A549 (cell line): ENCODE results near the gene SGO1.
"Not testable (repeated sequence)": the region's sequence is repeated elsewhere in the genome, so short reads cannot be mapped to it uniquely, and the experiment has no call there.

Source experiments
- CTCF ChIP-seq: fragments of >200 bp; sonication (Bioruptor Twin); formaldehyde crosslinking; IDR thresholded peaks from 3 replicates; pipeline ENCODE4 v1.5.1; 2016
- EP300 ChIP-seq, 2 experiments: fragments of >200 bp; sonication (Bioruptor Twin); formaldehyde crosslinking; IDR thresholded peaks; 2 replicates in 1 of 2; 3 replicates in 1 of 2; pipeline ENCODE4 v1.6.1; 2016 to 2017
- ESRRA ChIP-seq: fragments of 150-350 bp; IDR thresholded peaks from 2 replicates; pipeline ENCODE4 v1.6.1; 2014; ENCODE audit warnings: mild to moderate bottlenecking, low read length, borderline replicate concordance
- HOXA7 ChIP-seq: fragments of 250-450 bp; sonication (Bioruptor Pico); IDR thresholded peaks from 2 replicates; pipeline ENCODE4 v1.5.0; 2020; ENCODE audit warnings: mild to moderate bottlenecking, moderate library complexity
- RAD21 ChIP-seq, 2 experiments: fragments of >200 bp in 1 of 2; sonication (Bioruptor Twin) in 1 of 2; formaldehyde crosslinking in 1 of 2; IDR thresholded peaks in 1 of 2; conservative IDR thresholded peaks in 1 of 2; 2 replicates in 1 of 2; 3 replicates in 1 of 2; pipeline ENCODE4 v1.6.1; 2012 to 2018; ENCODE audit warnings: inconsistent platforms in 1 of 2
- RCOR1 ChIP-seq: fragments of 150-350 bp; IDR thresholded peaks from 2 replicates; pipeline ENCODE4 v1.6.1; 2014; ENCODE audit warnings: antibody characterized with exemption, low read length, low read depth
- REST ChIP-seq: fragments of 200-600 bp; sonication (generic); IDR thresholded peaks from 2 replicates; pipeline ENCODE4 v1.6.1; 2016; ENCODE audit warnings: antibody characterized with exemption, mild to moderate bottlenecking, moderate library complexity
- USF2 ChIP-seq: fragments of 450-650 bp; IDR thresholded peaks from 2 replicates; pipeline ENCODE4 v1.6.1; 2014; ENCODE audit warnings: antibody characterized with exemption

GRCh38 chr3:20207945-20208344, 21.9 kb upstream of the SGO1 start:
- TF ChIP-seq RCOR1; ESRRA; EP300 (IDR thresholded peaks at IDR 0.05); REST; CTCF; USF2; RAD21 (conservative IDR thresholded peaks at IDR 0.05 in 1 of 2, IDR thresholded peaks at IDR 0.05 in 1 of 2); HOXA7 (CRISPR knock-in tag): not testable (repeated sequence)
